ENCODE data around the gene FRMD4A.

DNA sequence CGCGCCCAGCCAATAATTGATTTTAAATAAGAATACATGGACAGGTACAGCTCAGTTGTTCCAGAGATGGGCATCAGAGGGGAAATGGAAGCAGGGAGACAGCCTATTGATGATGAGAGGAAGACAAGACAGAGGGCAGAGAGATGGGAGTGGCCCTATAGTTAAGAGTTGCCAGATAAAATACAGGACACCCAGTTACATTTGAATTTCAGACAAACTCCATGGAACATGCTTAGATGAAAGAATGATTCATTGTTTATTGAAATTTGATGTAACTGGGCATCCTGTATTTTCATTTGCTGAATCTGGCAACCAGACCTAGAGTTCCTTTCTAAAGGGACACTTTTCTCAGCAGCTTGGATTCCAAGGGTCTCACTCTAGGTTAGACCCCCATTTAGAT is 341.1 kb downstream of the FRMD4A start:
- TF ChIP-seq, protein P1, sequence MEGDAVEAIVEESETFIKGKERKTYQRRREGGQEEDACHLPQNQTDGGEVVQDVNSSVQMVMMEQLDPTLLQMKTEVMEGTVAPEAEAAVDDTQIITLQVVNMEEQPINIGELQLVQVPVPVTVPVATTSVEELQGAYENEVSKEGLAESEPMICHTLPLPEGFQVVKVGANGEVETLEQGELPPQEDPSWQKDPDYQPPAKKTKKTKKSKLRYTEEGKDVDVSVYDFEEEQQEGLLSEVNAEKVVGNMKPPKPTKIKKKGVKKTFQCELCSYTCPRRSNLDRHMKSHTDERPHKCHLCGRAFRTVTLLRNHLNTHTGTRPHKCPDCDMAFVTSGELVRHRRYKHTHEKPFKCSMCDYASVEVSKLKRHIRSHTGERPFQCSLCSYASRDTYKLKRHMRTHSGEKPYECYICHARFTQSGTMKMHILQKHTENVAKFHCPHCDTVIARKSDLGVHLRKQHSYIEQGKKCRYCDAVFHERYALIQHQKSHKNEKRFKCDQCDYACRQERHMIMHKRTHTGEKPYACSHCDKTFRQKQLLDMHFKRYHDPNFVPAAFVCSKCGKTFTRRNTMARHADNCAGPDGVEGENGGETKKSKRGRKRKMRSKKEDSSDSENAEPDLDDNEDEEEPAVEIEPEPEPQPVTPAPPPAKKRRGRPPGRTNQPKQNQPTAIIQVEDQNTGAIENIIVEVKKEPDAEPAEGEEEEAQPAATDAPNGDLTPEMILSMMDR (IDR thresholded peaks at IDR 0.05): no peak
- no peak for TF ChIP-seq POLR2A (IDR thresholded peaks at IDR 0.05)

All from uterus (tissue), 2 donors.